Stimulated activated CD4-positive, alpha-beta T cell treated with anti-CD3 and anti-CD28 coated beads, Interleukin-1b, Interleukin-23, amount 100 ng/mL, for 24 hours (primary cell): ENCODE measurements around the gene CAMK1.
A peak's percentile ranks its signal among the peaks of the same experiment; 100 is the strongest.

Experiments
- DNase-seq, 4 experiments: peaks; one replicate each; pipeline ENCODE4 v3.0.0-alpha.2; 2020; ENCODE audit warnings: low read depth in 4 of 4, low spot score in 1 of 4

Gene CAMK1

GRCh38 chr3:9769426-9770275 is at the start of gene CAMK1:
TSS of gene CAMK1 (minus strand) at chr3:9769947. CDS start at chr3:9767749, 2,198 bp downstream.
- peak in 3 of 4 experiments; percentile 41 to 54 (median 50) for DNase-seq

- DNase-seq = no peak
These were observed 49.1 kb upstream of the CAMK1 start for GRCh38 chr3:9818666-9819335.

- no peak for DNase-seq
These were observed 47.7 kb upstream of the CAMK1 start for GRCh38 chr3:9817436-9817835.

GRCh38 chr3:9815986-9816385 is 46.2 kb upstream of the CAMK1 start:
- DNase-seq = no peak

- no peak for DNase-seq
These were observed 43.2 kb upstream of the CAMK1 start for GRCh38 chr3:9812870-9813483.

- no peak for DNase-seq
These were observed 41.1 kb upstream of the CAMK1 start for GRCh38 chr3:9810846-9811245.

GRCh38 chr3:9810433-9810770 is 40.7 kb upstream of the CAMK1 start:
- DNase-seq = no peak

GRCh38 chr3:9809615-9810432 is 40.1 kb upstream of the CAMK1 start, which contains the start of gene TTLL3:
TSS of gene TTLL3 (plus strand) at chr3:9810262. CDS start at chr3:9810662, 400 bp downstream.
- DNase-seq = peak in 1 of 4 experiments; percentile 19

GRCh38 chr3:9809239-9809614 is 39.5 kb upstream of the CAMK1 start:
- no peak for DNase-seq

GRCh38 chr3:9808345-9809037 is 38.7 kb upstream of the CAMK1 start:
- DNase-seq = no peak

GRCh38 chr3:9807981-9808344 is 38.2 kb upstream of the CAMK1 start:
- no peak for DNase-seq

- no peak for DNase-seq
These were observed 37.2 kb upstream of the CAMK1 start for GRCh38 chr3:9806688-9807589.

- no peak for DNase-seq
These were observed 36.4 kb upstream of the CAMK1 start for GRCh38 chr3:9806137-9806536.

- no peak for DNase-seq
These were observed 35.2 kb upstream of the CAMK1 start for GRCh38 chr3:9804996-9805395.

GRCh38 chr3:9803494-9803893 is 33.7 kb upstream of the CAMK1 start:
- no peak for DNase-seq

GRCh38 chr3:9800529-9800928 is 30.8 kb upstream of the CAMK1 start:
- no peak for DNase-seq

GRCh38 chr3:9797196-9797945 is 27.6 kb upstream of the CAMK1 start:
- DNase-seq = no peak

- DNase-seq = no peak
These were observed 25.5 kb upstream of the CAMK1 start for GRCh38 chr3:9795207-9795606.

- no peak for DNase-seq
These were observed 24.7 kb upstream of the CAMK1 start for GRCh38 chr3:9794400-9794799.
